ENCODE results near the gene RHOH. TPM values are rescaled to one million over a fixed set of nuclear protein-coding genes. Genes with fewer than 3 reads are reported as not detected.

RHOH gene
- total and polyA plus RNA-seq, 9 of the 15 experiments (the other 6 are each of a cell fraction or from before 2014, with no cell fraction given) = 14.3 to 37.7 (median 23.2) TPM

GRCh38 chr4:40238008-40238699, 41.3 kb downstream of the RHOH start (continued):
- TF ChIP-seq, protein P1, sequence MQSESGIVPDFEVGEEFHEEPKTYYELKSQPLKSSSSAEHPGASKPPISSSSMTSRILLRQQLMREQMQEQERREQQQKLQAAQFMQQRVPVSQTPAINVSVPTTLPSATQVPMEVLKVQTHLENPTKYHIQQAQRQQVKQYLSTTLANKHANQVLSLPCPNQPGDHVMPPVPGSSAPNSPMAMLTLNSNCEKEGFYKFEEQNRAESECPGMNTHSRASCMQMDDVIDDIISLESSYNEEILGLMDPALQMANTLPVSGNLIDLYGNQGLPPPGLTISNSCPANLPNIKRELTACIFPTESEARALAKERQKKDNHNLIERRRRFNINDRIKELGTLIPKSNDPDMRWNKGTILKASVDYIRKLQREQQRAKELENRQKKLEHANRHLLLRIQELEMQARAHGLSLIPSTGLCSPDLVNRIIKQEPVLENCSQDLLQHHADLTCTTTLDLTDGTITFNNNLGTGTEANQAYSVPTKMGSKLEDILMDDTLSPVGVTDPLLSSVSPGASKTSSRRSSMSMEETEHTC (IDR thresholded peaks at IDR 0.05) = no peak
- TF ChIP-seq POLR3G (IDR thresholded peaks at IDR 0.05; ENCODE audit: extremely low read depth, insufficient read length, insufficient replicate concordance) (no peak), XRCC3 (IDR thresholded peaks at IDR 0.05) (no peak), BACH1 (tag; IDR thresholded peaks at IDR 0.05) (peak; percentile 89; the same call in 1 of the 2 replicates), RHOXF2B (CRISPR knock-in tag; conservative IDR thresholded peaks at IDR 0.05) (no peak), ZNF507 (tag; conservative IDR thresholded peaks at IDR 0.05) (peak; percentile 68), ZNF75A (CRISPR knock-in tag; IDR thresholded peaks at IDR 0.05) (no peak), ZNF589 (CRISPR knock-in tag; IDR thresholded peaks at IDR 0.05; ENCODE audit: low read depth) (peak; percentile 97), GABPB2 (CRISPR knock-in tag; conservative IDR thresholded peaks at IDR 0.05) (no peak; the same call in 1 of the 2 replicates), ZEB2 (IDR thresholded peaks at IDR 0.05) (no peak), USF1 (CRISPR knock-in tag; IDR thresholded peaks at IDR 0.05) (no peak), EZH2 (IDR thresholded peaks at IDR 0.05; ENCODE audit: borderline replicate concordance, low read depth, low read length) (no peak), ZBTB17 (CRISPR knock-in tag; IDR thresholded peaks at IDR 0.05) (peak; percentile 83; the same call in 1 of the 2 replicates), ARNT (IDR thresholded peaks at IDR 0.05) (no peak; a peak in 1 of 4 replicates), POLR2AphosphoS5 (IDR thresholded peaks at IDR 0.05; ENCODE audit: control insufficient read depth, insufficient read depth, low read depth, low read length) (no peak; the same call in 1 of the 2 replicates)
- TF ChIP-seq, protein P2, sequence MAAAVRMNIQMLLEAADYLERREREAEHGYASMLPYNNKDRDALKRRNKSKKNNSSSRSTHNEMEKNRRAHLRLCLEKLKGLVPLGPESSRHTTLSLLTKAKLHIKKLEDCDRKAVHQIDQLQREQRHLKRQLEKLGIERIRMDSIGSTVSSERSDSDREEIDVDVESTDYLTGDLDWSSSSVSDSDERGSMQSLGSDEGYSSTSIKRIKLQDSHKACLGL (CRISPR knock-in tag; IDR thresholded peaks at IDR 0.05; ENCODE audit: borderline replicate concordance, poor library complexity, severe bottlenecking) = peak; percentile 55
- TF ChIP-seq, protein P3, sequence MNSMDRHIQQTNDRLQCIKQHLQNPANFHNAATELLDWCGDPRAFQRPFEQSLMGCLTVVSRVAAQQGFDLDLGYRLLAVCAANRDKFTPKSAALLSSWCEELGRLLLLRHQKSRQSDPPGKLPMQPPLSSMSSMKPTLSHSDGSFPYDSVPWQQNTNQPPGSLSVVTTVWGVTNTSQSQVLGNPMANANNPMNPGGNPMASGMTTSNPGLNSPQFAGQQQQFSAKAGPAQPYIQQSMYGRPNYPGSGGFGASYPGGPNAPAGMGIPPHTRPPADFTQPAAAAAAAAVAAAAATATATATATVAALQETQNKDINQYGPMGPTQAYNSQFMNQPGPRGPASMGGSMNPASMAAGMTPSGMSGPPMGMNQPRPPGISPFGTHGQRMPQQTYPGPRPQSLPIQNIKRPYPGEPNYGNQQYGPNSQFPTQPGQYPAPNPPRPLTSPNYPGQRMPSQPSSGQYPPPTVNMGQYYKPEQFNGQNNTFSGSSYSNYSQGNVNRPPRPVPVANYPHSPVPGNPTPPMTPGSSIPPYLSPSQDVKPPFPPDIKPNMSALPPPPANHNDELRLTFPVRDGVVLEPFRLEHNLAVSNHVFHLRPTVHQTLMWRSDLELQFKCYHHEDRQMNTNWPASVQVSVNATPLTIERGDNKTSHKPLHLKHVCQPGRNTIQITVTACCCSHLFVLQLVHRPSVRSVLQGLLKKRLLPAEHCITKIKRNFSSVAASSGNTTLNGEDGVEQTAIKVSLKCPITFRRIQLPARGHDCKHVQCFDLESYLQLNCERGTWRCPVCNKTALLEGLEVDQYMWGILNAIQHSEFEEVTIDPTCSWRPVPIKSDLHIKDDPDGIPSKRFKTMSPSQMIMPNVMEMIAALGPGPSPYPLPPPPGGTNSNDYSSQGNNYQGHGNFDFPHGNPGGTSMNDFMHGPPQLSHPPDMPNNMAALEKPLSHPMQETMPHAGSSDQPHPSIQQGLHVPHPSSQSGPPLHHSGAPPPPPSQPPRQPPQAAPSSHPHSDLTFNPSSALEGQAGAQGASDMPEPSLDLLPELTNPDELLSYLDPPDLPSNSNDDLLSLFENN (IDR thresholded peaks at IDR 0.05; ENCODE audit: low read depth in 2 of 2, low read length in 2 of 2) = no peak
- TF ChIP-seq, protein P4, sequence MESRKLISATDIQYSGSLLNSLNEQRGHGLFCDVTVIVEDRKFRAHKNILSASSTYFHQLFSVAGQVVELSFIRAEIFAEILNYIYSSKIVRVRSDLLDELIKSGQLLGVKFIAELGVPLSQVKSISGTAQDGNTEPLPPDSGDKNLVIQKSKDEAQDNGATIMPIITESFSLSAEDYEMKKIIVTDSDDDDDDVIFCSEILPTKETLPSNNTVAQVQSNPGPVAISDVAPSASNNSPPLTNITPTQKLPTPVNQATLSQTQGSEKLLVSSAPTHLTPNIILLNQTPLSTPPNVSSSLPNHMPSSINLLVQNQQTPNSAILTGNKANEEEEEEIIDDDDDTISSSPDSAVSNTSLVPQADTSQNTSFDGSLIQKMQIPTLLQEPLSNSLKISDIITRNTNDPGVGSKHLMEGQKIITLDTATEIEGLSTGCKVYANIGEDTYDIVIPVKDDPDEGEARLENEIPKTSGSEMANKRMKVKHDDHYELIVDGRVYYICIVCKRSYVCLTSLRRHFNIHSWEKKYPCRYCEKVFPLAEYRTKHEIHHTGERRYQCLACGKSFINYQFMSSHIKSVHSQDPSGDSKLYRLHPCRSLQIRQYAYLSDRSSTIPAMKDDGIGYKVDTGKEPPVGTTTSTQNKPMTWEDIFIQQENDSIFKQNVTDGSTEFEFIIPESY (CRISPR knock-in tag; IDR thresholded peaks at IDR 0.05) = peak; percentile 53
- TF ChIP-seq, protein P5, sequence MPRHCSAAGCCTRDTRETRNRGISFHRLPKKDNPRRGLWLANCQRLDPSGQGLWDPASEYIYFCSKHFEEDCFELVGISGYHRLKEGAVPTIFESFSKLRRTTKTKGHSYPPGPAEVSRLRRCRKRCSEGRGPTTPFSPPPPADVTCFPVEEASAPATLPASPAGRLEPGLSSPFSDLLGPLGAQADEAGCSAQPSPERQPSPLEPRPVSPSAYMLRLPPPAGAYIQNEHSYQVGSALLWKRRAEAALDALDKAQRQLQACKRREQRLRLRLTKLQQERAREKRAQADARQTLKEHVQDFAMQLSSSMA (CRISPR knock-in tag; IDR thresholded peaks at IDR 0.05) = peak; percentile 10; the same call in 1 of the 2 replicates

All from K562 (cell line).